Kidney epithelial cell (primary cell): Measurements from ENCODE around the gene SEMA5A. TPM values are rescaled to one million over a fixed set of nuclear protein-coding genes. Genes with fewer than 3 reads are reported as not detected.

Experiments used
- DNase-seq: peaks from one replicate; pipeline ENCODE4 v3.0.0-alpha.2; 2010; ENCODE audit warnings: low read depth
- H3K27me3 ChIP-seq: 2 replicates; pipeline ENCODE4 v1.6.0; 2011; ENCODE audit warnings: low read length; ENCODE audit not compliant: control insufficient read depth, insufficient read depth
- H3K36me3 ChIP-seq: 2 replicates; pipeline ENCODE4 v1.5.1; 2011; ENCODE audit warnings: low read length; ENCODE audit not compliant: control insufficient read depth, insufficient read depth
- H3K4me3 ChIP-seq: 2 replicates; pipeline ENCODE4 v1.5.1; 2011; ENCODE audit warnings: low read depth, mild to moderate bottlenecking, control low read depth, low read length
- CTCF ChIP-seq: IDR thresholded peaks from 2 replicates; pipeline ENCODE4 v1.5.1; 2011; ENCODE audit warnings: mild to moderate bottlenecking, moderate library complexity, low read length, control low read depth, inconsistent platforms; ENCODE audit not compliant: insufficient read depth, poor library complexity, severe bottlenecking
- total RNA-seq: library from RNA; depleted of rRNA; stranded (reverse); fragments of >200 nt; gene quantifications from 2 replicates; pipeline ENCODE4 v1.2.3, GENCODE V29; 2015

The SEMA5A gene
- total RNA-seq: 4.0 and 4.7 TPM in 2 replicates

- Histone ChIP-seq H3K4me3 (peak within 1 kb of the TSS; percentile 81), H3K27me3 (no peaks in the 10 kb centered on the region), H3K36me3 (no peaks in the 10 kb centered on the region)
- DNase-seq: no peak
- no peak for TF ChIP-seq CTCF
Measured at GRCh38 chr5:9545992-9546851, at the start of gene SEMA5A. Gene SEMA5A (minus strand): TSS chr5:9546075. CDS start chr5:9379946, 166,129 bp downstream.

- Histone ChIP-seq H3K4me3 (no peak overlapping the region), H3K27me3 (peaks cover 2% of the 10 kb centered on the region), H3K36me3 (no peaks in the 10 kb centered on the region)
- no peak for DNase-seq
- no peak for TF ChIP-seq CTCF
Measured at GRCh38 chr5:9594913-9595312, 49.0 kb upstream of the SEMA5A start.

- Histone ChIP-seq H3K27me3 (no peaks in the 10 kb centered on the region), H3K4me3 (no peak overlapping the region), H3K36me3 (no peaks in the 10 kb centered on the region)
- TF ChIP-seq CTCF: no peak
- DNase-seq: no peak
Measured at GRCh38 chr5:9589049-9589835, 43.4 kb upstream of the SEMA5A start.

- no peak for DNase-seq
- no peaks in the 10 kb centered on the region for H3K27me3 ChIP-seq
- H3K36me3 ChIP-seq: no peaks in the 10 kb centered on the region
- no peak overlapping the region for H3K4me3 ChIP-seq
- no peak for TF ChIP-seq CTCF
Measured at GRCh38 chr5:9588254-9588653, 42.4 kb upstream of the SEMA5A start.

- no peak for TF ChIP-seq CTCF
- DNase-seq: no peak
Measured at GRCh38 chr5:9587135-9587534, 41.3 kb upstream of the SEMA5A start.

More at GRCh38 chr5:9587135-9587534, 41.3 kb upstream of the SEMA5A start:
- H3K27me3 ChIP-seq: no peaks in the 10 kb centered on the region
- no peaks in the 10 kb centered on the region for H3K36me3 ChIP-seq
- H3K4me3 ChIP-seq: no peak overlapping the region
